ENCODE measurements around the gene ZRANB3.
"Not testable (repeated sequence)": the region's sequence is repeated elsewhere in the genome, so short reads cannot be mapped to it uniquely, and the experiment has no call there.

The ZRANB3 gene

DNA sequence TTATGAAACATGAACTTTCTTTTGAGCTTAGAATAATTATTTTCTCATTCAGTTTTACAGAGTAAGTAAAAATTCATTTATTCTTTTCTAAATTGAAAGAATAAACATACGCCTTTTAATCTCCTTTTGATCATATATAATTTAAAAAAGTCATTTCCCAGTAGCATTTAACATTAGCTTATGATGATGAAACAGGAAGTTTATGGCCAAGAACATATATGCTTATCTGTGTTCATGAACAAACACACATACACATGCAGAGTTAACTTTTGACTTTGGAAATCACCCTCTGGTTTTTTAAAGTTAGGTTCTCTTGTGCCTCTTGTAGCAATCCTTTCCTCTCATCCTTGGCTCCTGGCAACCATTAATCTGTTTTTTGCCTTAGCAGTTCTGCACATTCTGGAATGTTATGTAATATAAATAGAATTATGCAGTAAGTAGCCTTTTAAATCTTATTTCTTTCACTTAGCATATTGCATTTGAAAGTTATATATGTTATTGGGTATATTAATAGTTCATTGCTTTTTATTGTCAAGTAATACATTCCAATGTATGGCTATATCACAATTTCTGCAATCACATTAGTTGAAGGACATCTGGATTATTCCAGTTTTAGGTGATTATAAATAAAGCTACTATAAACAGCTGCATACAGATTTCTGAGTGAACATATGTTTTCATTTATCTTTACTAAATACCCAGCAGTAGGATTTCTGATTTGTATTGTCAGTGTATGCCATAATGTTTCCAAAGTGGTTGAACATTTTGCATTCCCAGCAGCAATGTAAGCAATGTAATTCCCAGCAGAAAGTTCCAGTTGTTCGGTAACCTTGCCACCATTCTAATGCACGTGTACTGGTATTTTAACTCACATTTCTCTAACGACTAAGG lies 210.3 kb downstream of the ZRANB3 start:
- DNase-seq: no peak

DNA sequence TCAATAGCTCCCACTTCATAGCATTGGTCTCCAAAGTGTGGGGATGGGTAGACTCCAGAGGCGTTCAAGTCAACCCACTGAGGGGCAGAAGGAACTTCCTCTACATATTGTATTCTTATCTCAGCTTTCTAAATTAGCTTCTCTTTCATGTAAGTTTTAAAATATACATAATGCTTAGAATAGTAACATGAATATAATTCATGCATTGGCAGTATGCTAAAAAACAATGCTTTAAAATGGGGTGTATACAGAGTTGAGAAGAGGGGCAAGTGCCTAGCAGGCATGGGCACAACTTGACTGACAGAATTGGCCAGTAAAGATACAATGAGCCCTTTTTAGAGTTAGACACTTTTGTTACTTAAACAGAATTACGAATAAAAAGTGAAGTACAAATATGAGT lies 212.2 kb downstream of the ZRANB3 start:
- DNase-seq: no peak

DNA sequence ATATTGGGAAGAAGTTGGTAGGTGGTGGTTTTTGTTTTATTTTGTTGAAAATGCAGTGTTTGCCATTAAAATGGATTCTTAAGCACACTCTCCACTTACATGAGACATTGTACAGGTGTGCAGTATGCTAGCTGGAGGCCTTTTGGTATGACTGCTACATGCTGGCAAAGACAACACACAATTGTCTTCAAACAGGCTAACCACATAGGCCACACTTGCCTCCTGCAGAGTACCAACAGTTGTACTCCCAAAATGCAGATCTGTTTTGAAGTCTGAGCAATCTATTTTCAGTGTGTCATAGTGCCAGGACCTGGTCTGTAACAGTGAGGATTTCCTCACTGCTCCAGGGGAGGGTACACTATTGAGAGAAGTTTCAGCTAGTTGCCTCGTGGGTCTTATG lies 213.6 kb downstream of the ZRANB3 start:
- DNase-seq: no peak

DNA sequence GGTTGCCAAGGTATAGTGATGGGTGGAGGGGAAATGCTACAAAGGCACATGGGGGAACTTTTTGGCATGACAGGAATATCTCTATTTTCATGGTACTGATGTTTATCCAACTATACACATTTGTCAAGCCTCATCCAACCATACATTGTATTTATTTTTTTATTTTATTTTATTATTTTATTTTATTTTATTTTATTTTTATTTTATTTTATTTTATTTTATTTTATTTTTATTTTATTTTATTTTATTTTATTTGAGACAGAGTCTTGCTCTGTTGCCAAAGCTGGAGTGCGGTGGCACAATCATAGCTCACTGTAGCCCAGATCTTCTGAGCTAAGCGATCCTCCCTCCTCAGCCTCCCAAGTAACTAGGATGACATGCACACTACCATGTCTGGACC lies 219.1 kb downstream of the ZRANB3 start:
- no peak for DNase-seq

DNA sequence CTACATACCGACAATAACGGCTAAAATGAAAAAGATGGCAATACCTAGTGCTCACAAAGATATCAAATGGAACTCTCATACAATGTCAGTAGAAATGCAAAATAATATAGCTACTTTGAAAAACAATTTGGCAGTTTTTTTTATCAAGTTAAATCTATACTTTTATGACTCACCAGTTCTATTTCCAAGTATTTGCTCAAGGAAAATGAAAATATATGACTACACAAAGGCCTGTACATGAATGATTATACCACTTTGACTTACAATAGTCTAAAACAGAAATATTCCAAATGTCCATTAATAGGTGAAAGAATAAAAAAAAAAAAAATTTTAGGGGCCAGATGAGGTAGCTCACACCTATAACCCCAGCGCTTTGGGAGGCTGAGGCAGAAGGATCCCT lies 219.8 kb downstream of the ZRANB3 start:
- no peak for DNase-seq

DNA sequence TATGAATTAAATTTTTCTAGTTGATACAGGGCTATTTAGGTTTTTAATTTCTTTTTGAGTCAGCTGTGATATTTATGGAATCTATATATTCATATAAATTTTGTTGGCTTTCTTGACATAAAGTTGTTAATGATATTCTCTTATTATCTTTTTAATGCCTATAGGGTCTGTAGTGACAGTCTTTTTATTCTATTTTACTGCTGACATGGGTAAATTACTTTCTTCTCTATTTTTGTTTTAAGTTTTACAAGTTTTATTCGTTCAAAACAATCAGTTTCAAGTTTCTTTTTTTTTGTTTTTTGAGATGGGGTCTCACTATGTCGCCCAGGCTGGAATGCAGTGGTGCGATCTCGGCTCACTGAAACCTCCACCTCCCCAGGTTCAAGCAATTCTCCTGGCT lies 226.3 kb downstream of the ZRANB3 start:
- DNase-seq: no peak

DNA sequence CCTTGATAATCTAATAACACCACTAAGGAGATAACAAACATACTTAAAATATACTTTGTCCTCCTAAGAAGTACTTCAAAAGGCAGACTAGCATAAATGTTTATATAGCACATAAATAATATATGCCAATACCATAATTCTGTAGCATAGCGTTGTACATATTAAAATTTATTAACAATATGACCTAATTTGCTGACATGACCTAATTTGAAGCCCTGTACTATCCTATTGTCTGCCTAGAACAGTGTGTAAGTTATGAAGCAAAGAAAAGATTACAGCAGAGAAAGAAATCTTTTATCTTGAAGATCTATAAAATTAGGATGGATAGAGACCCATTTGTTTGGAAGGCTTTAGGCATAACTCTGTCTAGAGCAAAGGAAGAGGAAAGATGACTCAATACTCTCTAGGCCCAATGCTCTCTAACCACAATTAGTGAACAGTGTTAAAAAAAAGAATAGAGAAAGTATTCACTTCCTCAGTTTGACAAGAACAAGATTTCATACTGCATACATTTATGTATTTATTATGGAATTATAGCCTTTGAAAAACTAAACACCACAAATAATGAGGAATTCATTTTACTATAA lies 231.3 kb downstream of the ZRANB3 start:
- no peak for DNase-seq

DNA sequence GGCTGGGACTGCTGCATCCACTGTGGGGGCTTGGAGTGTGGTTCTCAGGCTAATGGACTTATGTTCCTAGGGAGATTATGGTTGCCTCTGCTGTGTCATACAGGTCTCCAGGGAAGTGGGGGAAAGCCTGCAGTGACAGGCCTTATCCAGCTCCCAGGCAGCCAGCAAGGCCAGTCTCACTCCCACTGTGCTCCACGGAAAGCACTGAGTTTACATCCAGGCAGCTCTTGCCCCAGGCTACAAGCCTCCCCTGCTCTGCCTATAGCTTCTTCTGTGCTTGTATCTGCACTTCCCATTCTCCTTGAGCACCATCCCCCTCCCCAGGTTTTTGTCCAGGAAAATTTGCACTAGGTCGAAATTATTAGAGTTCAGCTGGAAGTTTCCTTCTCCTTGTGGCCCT lies 231.9 kb downstream of the ZRANB3 start:
- no peak for DNase-seq

DNA sequence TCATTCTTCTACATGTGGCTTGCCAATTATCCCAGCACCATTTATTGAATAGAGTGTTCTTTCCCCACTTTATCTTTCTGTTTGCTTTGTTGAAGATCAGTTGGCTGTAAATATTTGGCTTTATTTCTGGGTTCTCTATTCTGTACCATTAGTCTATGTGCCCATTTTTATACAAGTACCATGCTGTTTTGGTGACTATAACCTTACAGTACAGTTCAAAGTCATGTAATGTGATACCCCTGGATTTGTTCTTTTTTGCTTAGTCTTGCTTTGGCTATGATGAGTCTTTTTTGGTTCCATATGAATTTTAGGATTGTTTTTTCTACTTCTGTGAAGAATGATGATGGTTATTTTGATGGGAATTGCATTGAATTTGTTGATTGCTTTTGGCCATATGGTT lies 243.9 kb downstream of the ZRANB3 start:
- DNase-seq: not testable (repeated sequence)

DNA sequence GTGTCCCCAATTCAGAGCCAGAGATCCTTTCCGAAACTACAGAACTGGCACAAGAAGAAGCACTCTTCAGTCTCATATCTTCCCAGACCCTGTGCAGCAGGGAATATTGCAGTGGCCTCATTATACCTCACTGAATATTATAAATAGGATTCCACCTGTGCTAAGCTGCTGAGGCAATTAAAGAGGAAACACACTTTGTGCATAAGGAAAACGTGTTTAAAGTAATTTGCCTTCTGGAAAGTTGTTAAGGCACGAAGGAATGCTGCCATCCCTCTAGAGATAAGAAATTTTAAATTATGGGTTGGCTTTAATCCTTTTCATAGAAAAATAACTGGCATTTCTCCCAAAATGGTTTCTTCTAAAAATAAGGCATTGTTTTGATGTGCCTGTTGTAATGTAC lies 245.6 kb downstream of the ZRANB3 start:
- no peak for DNase-seq

DNA sequence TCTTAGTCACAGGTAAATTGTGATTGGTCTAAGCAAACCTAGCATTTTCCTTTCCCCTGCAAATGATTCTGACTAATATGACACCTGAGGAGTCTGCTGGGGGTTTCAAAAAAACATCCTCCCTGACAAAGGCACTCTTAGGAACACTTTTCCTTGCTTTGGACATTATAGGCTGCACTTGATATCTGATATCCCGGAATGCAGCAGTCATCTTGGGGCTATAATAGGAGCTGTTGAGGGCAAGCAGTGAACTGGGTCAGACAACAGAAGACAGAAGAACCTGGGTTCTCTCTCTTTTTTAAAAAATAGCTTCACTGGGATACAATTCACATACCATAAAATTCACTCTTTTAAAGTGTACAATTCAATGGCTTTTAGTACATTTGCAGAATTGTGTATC lies 249.6 kb downstream of the ZRANB3 start:
- DNase-seq: no peak

DNA sequence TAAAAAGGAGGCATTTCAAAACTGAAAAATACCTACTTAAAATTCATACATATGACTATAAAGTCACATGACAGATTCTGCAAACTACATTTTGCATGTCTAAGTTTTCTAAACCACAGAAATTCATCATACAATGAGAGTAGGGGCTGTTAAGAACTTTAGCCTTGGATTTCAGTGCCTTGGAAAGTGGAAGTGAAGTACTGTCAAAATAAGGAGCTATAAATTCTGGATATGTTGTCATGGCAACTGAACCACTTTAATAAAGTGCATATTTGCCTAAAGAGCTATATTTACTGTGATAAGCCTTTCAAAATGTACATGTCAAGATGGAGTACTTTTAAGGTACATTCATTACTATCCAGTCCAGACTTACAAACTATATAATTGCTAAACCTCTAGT lies 251.8 kb downstream of the ZRANB3 start:
- no peak for DNase-seq

DNA sequence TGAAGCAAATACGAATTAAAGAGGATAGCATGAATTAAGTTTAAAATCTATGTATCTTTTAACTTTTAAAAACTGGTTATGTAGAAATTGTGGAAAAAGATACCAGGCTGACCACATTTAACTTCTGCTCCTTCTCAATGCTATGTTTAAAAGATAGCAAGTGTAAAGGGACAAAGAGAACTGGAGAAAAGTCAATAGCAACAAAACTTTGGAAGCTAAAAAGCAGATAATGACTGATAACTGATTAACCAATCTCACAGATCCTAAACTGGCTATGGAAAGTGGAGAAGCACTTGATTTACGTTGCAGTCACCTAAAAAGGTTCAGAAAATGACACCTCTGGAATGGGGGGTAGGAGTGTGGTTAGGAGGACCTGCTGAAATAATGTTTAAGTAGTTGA lies 254.5 kb downstream of the ZRANB3 start:
- DNase-seq: no peak

DNA sequence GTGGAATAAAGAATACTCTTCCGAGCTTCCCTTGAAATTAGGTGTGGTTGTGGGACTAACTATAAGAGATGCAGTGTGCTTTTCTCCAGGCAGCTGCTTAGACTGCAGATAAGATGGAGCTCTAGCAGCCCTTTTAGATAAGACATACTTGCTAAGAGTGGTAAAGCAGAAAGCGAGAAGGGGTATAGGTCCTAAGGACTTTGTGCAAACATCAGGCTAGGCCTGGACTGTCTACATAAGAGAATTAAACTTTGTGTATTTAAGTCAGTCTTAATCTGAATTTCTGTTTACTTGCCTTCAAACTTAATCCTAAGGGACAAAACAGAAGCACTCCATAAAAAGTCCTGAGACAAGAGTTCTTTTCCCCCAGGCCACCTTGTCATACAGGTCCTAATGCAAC lies 260.0 kb downstream of the ZRANB3 start:
- DNase-seq: no peak

DNA sequence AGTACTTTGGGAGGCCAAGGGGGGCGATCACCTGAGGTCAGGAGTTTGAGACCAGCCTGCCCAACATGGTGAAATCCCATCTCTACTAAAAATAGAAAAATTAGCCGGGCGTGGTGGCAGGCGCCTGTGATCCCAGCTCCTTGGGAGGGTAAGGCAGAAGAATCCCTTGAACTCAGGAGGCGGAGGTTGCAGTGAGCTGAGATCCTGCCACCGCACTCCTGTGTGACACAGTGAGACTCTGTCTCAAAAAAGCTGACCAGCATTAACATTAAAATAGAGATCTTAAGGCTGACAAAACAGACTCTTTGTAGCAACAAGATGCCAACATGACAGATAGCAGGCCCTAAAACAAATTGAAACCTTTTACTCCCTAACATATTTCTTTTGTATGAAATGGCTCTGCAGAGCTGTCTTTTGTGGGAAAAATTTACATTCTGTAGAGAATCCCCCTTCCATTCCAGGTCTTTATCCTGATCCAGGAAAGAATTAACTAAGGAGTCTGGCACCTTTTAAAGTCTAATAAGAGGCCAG lies 265.0 kb downstream of the ZRANB3 start:
- no peak for DNase-seq

DNA sequence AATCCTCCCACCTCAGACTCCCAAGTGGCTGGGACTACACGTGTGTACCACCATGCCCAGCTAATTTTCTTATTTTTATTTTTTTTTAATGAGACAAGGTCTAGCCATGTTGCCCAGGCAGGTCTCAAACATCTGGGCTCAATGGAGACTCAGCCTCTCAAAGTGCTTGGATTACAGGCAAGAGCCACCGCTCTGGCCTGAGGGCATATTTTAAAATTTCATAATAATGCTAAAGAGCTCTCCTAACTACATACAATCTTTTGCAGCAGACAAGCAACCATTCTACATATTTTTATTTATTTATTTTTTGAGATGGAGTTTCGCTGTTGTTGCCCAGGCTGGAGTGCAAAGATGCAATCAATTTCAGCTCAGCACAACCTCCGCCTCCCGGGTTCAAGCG lies 271.9 kb downstream of the ZRANB3 start:
- no peak for DNase-seq

DNA sequence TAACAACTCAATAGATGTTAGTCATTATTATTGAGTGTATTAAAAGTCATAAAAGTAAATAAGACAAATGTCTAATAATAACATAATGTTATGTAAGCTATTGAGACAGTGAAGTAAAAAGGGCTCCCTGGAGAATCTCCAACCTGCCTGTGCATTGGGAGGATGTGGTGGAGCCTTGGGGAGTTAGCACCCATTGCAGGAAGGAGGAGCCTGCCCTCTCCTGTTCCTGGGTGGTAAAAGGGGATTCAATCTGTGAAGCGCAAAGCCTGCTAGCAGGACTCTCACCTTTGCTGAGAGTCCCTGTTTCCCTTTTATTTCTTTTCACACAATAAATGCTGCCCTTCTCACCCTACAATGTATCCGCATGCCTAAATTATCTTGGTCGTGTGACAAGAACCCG lies 272.8 kb downstream of the ZRANB3 start:
- DNase-seq: no peak

DNA sequence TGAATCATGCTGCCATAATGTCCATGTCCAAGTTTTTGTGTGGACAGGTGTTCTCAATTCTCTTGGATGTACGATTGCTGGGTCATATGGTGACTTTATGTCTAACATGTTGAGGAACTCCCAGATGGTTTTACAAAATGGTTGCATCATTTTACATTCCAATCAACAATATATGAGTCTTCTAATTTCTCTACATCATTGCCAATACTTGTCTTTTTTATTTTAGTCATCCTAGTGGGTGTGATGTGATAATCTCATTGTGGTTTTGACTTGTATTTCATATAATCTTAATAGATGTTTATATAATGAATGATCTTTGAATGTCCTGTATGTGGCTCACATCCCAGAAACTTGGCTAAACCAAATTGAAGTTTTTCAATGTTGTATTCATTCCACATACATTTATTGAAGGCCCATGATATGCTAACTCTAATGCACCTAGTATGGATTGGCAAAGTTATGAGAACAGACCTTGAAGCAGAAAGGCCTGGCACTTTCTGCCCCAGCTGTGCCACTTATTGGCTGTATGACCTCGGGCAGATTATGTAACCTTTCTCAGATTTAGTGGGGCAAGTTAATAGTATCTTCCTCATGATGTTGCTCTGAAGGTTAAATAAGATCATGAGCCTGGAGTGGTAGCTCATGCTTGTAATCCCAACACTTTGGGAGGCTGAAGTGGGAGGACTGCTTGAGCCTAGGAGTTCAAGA lies 273.5 kb downstream of the ZRANB3 start:
- no peak for DNase-seq

DNA sequence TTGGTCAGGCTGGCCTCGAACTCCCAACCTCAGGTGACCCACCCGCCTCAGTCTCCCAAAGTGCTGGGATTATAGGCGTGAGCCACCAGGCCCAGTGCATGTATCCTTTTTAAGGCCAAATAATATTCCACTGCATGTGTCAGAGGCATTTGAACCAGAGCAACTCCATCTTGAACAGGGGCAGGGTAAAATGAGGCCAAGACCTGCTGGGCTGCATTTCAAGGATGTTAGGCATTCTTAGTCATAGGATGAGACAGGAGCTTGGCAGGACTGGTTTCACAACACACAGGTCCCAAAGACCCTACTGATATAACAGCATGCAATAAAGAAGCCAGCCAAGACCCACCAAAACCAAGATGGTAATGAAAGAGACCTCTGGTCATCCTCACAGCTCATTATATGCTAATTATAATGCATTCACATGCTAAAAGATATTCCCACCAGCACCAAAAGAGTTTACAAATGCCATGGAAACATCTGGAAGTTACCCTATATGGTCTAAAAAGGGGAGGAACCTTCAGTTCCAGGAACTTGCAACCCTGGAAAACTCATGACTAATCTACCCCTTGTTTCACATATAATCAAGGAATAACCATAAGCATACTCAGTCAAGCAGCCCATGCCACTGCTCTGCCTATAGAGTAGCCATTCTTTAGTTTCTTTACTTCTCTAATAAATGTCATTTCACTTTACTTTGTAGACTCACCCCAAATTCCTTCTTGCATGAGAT lies 274.3 kb downstream of the ZRANB3 start:
- no peak for DNase-seq

DNA sequence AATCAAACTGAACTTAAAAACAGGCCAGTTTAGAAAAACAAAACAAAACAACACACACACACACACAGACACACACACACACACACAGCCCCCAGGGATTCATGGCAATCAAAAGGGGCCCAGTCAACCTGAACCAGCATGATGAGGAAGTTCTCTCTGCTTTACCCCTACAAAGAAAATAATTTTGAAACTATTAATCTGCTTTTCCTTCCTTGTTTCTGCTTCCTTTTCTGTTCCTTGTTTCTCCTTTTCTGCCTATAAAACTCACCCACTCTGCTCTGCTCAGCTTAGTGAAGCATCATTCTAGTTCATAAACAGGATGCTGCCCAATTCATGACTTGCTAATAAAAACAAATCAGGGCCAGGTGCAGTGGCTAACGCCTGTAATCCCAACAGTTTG lies 275.8 kb downstream of the ZRANB3 start:
- no peak for DNase-seq

DNA sequence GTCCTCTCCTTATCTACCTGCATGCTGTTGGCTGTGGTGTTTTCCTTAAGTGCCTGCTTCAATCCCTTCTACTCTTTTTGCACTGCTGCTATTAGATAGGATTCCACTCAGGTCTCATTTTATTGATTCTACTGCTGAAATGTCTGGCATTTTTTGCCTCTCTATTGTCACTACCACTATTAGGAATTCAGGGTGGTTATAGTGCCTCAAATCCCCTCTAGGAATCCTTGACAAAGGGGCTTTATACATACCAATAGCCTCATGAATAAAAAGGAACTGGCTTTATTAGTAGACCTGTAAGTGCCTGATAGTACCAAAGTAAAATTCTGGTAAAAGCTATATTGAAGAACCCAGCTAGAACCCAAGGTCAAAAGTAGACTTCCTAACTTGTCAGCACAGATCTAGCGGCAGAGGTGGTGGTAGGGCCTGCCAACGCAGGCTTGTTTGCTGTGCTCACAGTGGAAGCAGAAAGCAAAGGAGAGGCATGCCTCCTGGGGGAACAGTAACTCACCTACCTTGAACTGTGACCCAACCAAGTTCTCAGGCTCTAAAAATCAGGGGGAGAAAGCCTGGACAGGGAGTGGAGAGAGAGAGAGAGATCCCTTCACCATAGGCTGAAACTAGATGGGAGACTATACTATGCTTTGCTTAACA lies 278.1 kb downstream of the ZRANB3 start:
- no peak for DNase-seq

DNA sequence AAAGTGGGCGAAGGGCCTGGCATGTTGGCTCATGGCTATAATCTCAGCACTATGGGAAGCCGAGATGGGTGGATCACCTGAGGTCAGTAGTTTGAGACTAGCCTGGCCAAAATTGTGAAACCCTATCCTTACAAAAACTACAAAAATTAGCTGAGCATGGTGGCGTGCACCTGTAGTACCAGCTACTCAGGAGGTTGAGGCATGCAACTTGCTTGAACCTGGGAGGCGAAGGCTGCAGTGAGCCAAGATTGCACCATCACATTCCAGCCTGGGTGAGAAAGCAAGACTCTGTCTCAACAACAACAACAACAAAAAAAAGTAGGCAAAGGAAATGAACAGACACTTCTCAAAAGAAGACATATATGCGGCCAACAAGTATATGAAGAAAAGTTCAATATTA lies 282.4 kb downstream of the ZRANB3 start:
- no peak for DNase-seq

Data from effector CD4-positive, alpha-beta T cell (primary cell).